Neural progenitor cell (in vitro differentiated cells): ENCODE results near the gene TRANK1. TPM values are rescaled to one million over a fixed set of nuclear protein-coding genes. Genes with fewer than 3 reads are reported as not detected.

ENCODE experiments used
- DNase-seq: peaks from one replicate; pipeline ENCODE4 v3.0.0-alpha.2; 2016; ENCODE audit warnings: low spot score
- H2AFZ ChIP-seq: fragments of 200-600 bp; sonication (generic); replicated peaks from 2 replicates; pipeline ENCODE4 v1.6.1; 2016; ENCODE audit warnings: antibody characterized with exemption
- H3F3A ChIP-seq: fragments of 200-600 bp; sonication (generic); 2 replicates; pipeline ENCODE4 v1.6.1; 2016; ENCODE audit warnings: antibody characterized with exemption, low read depth
- H3K27ac ChIP-seq: fragments of 200-600 bp; sonication (generic); 2 replicates; pipeline ENCODE4 v1.5.1; 2016; ENCODE audit warnings: mild to moderate bottlenecking
- H3K27me3 ChIP-seq: fragments of 200-600 bp; sonication (generic); 2 replicates; pipeline ENCODE4 v1.6.1; 2016; ENCODE audit warnings: mild to moderate bottlenecking, moderate library complexity
- H3K36me3 ChIP-seq: fragments of 200-600 bp; sonication (generic); 2 replicates; pipeline ENCODE4 v1.5.1; 2016
- H3K4me1 ChIP-seq: fragments of 200-600 bp; sonication (generic); 2 replicates; pipeline ENCODE4 v1.6.1; 2016; ENCODE audit warnings: mixed run types
- H3K4me2 ChIP-seq: fragments of 200-600 bp; sonication (generic); 2 replicates; pipeline ENCODE4 v1.6.1; 2016
- H3K4me3 ChIP-seq: fragments of 200-600 bp; sonication (generic); 2 replicates; pipeline ENCODE4 v1.5.1; 2016
- H3K79me2 ChIP-seq: fragments of 200-600 bp; sonication (generic); 2 replicates; pipeline ENCODE4 v1.6.1; 2016; ENCODE audit warnings: low read depth
- H3K9ac ChIP-seq: fragments of 200-600 bp; sonication (generic); 2 replicates; pipeline ENCODE4 v1.6.1; 2016
- H3K9me3 ChIP-seq: fragments of 200-600 bp; sonication (generic); 2 replicates; pipeline ENCODE4 v1.5.1; 2016; ENCODE audit warnings: low read depth
- H4K20me1 ChIP-seq: fragments of 200-600 bp; sonication (generic); 2 replicates; pipeline ENCODE4 v1.6.1; 2016; ENCODE audit warnings: low read depth
- H3K27ac Mint-ChIP-seq: 3 replicates; pipeline ENCODE4 v1.8.0; 2021; ENCODE audit warnings: mixed read lengths
- H3K27me3 Mint-ChIP-seq: 2 replicates; pipeline ENCODE4 v1.8.0; 2022; ENCODE audit warnings: low read depth, mild to moderate bottlenecking, inconsistent platforms, moderate library complexity, mixed read lengths; ENCODE audit not compliant: insufficient read depth
- H3K36me3 Mint-ChIP-seq: 3 replicates; pipeline ENCODE4 v1.8.0; 2021; ENCODE audit warnings: mixed read lengths
- H3K4me1 Mint-ChIP-seq: 3 replicates; pipeline ENCODE4 v1.8.0; 2021; ENCODE audit warnings: mixed read lengths
- H3K4me3 Mint-ChIP-seq: 3 replicates; pipeline ENCODE4 v1.8.0; 2021; ENCODE audit warnings: mild to moderate bottlenecking, moderate library complexity, mixed read lengths
- H3K9me3 Mint-ChIP-seq: 3 replicates; pipeline ENCODE4 v1.8.0; 2020; ENCODE audit warnings: mixed read lengths
- CTCF ChIP-seq: fragments of 200-600 bp; sonication (generic); IDR thresholded peaks from 2 replicates; pipeline ENCODE4 v1.5.1; 2017; ENCODE audit warnings: antibody characterized with exemption, mild to moderate bottlenecking
- EZH2 ChIP-seq: fragments of 200-600 bp; sonication (generic); IDR thresholded peaks from 2 replicates; pipeline ENCODE4 v1.6.1; 2017; ENCODE audit warnings: antibody characterized with exemption, mild to moderate bottlenecking, moderate library complexity
- EZH2phosphoT487 ChIP-seq: fragments of 200-600 bp; sonication (generic); IDR thresholded peaks from 2 replicates; pipeline ENCODE4 v1.6.1; 2017; ENCODE audit warnings: antibody characterized with exemption
- total RNA-seq: library from RNA; depleted of rRNA; stranded (reverse); fragments of >200 nt; gene quantifications from 2 replicates; pipeline ENCODE4 v1.2.3, GENCODE V29; 2015; ENCODE audit warnings: low replicate concordance

TRANK1 gene
- total RNA-seq, 1 donor from 2014 or later: 10.5 TPM

DNA sequence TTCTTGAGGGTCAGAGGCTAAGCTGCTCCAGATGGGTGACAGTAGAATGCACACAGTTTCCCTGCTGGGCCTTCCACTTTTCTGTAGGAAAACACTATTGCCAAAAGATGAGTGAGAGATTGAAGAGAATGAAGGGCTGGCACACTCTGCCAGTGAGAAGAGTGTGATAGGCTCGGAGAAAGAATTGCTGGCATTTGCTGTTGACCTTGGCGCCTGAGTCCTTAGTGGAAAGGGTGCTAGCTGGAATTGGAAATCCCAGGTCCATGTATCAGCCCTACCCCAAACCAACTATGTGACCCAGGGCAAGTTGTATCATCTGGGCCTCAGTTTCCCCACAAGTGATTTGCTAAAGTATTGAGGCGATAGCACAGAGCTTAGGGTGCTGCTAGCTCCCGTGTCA, 120.4 kb downstream of the TRANK1 start:
- H3K27ac ChIP-seq: no peak overlapping the region
- Mint-ChIP-seq H3K4me1 (peaks cover 13% of the 10 kb centered on the region), H3K36me3 (no peaks in the 10 kb centered on the region), H3K4me3 (no peak overlapping the region), H3K27ac (no peak overlapping the region), H3K9me3 (no peaks in the 10 kb centered on the region), H3K27me3 (peaks cover 4% of the 10 kb centered on the region)
- peaks cover 26% of the 10 kb centered on the region for H3K4me1 ChIP-seq
- H4K20me1 ChIP-seq: no peaks in the 10 kb centered on the region
- no peak for DNase-seq
- no peaks in the 10 kb centered on the region for H3F3A ChIP-seq
- H3K36me3 ChIP-seq: no peaks in the 10 kb centered on the region
- no peaks in the 10 kb centered on the region for H3K27me3 ChIP-seq
- H3K79me2 ChIP-seq: no peaks in the 10 kb centered on the region
- TF ChIP-seq EZH2 (no peak), EZH2phosphoT487 (no peak), CTCF (no peak)
- H3K9me3 ChIP-seq: no peaks in the 10 kb centered on the region
- no peak overlapping the region for H3K4me2 ChIP-seq
- H3K4me3 ChIP-seq: no peak overlapping the region
- no peak overlapping the region for H3K9ac ChIP-seq
- no peak overlapping the region for H2AFZ ChIP-seq

- Histone ChIP-seq H3K27ac (no peak overlapping the region), H3K9ac (no peak overlapping the region), H4K20me1 (no peaks in the 10 kb centered on the region), H3K9me3 (no peaks in the 10 kb centered on the region), H2AFZ (no peak overlapping the region), H3K4me1 (peaks cover 26% of the 10 kb centered on the region), H3K4me3 (no peak overlapping the region), H3K4me2 (no peak overlapping the region), H3K36me3 (no peaks in the 10 kb centered on the region), H3K27me3 (no peaks in the 10 kb centered on the region), H3K79me2 (no peaks in the 10 kb centered on the region), H3F3A (no peaks in the 10 kb centered on the region)
- H3K27me3 Mint-ChIP-seq: peaks cover 4% of the 10 kb centered on the region
- H3K4me3 Mint-ChIP-seq: no peak overlapping the region
- DNase-seq: no peak
- no peak for TF ChIP-seq EZH2phosphoT487
- TF ChIP-seq CTCF: no peak
- TF ChIP-seq EZH2: no peak
- no peak overlapping the region for H3K27ac Mint-ChIP-seq
- no peaks in the 10 kb centered on the region for H3K9me3 Mint-ChIP-seq
- peaks cover 13% of the 10 kb centered on the region for H3K4me1 Mint-ChIP-seq
- no peaks in the 10 kb centered on the region for H3K36me3 Mint-ChIP-seq
Observed at GRCh38 chr3:36823806-36824205, 121.0 kb downstream of the TRANK1 start.

DNA sequence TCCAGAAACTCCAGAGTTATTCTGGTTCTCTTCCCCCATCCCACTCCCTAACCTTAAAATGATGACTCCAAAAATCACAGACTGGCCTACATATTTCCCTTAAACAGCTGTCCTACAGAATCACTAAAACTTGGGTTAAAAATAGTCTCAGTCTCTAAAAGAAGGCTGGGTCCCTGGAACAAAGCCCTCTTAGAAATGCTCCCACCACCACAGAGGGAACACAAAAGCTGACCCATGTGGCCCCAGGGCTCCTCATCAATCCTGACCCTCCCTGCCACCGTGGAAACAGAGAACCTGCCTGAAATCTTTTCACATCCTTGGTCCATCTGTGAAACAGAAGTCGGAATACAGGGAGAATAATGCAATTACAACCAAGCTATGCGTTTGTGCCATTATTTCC, 124.8 kb downstream of the TRANK1 start:
- Mint-ChIP-seq H3K9me3 (no peaks in the 10 kb centered on the region), H3K27me3 (peaks cover 6% of the 10 kb centered on the region), H3K4me3 (no peak overlapping the region), H3K4me1 (peaks cover 17% of the 10 kb centered on the region), H3K36me3 (no peaks in the 10 kb centered on the region), H3K27ac (peak overlapping the region; percentile 3)
- no peaks in the 10 kb centered on the region for H4K20me1 ChIP-seq
- H3K9ac ChIP-seq: no peak overlapping the region
- H3K79me2 ChIP-seq: no peaks in the 10 kb centered on the region
- no peaks in the 10 kb centered on the region for H3K27me3 ChIP-seq
- H3K4me2 ChIP-seq: peak overlapping the region; percentile 30
- H3K36me3 ChIP-seq: no peaks in the 10 kb centered on the region
- DNase-seq: peak; percentile 36
- no peak overlapping the region for H3K27ac ChIP-seq
- H3K4me1 ChIP-seq: peaks cover 17% of the 10 kb centered on the region
- no peak overlapping the region for H2AFZ ChIP-seq
- peak overlapping the region; percentile 0 for H3K4me3 ChIP-seq
- no peaks in the 10 kb centered on the region for H3K9me3 ChIP-seq
- H3F3A ChIP-seq: no peaks in the 10 kb centered on the region
- TF ChIP-seq CTCF: no peak
- no peak for TF ChIP-seq EZH2phosphoT487
- no peak for TF ChIP-seq EZH2
